ENCODE data around the gene TMEM19.

GRCh38 chr12:71636704-71637115, 49.2 kb upstream of the TMEM19 start:
- TF ChIP-seq CTCF (conservative IDR thresholded peaks at IDR 0.05; ENCODE audit: low read depth, low read length): peak; percentile 87
- TF ChIP-seq EZH2phosphoT487 (IDR thresholded peaks at IDR 0.05; ENCODE audit: borderline replicate concordance, low read length): no peak

Data from PC-3 (cell line).